GM19324 (cell line): Measurements from ENCODE around the gene FAM83C.
"Not testable (repeated sequence)": the region's sequence is repeated elsewhere in the genome, so short reads cannot be mapped to it uniquely, and the experiment has no call there.

ENCODE experiments used
- ATAC-seq: cut with Tn5 transposase; IDR thresholded peaks from one replicate; pipeline ENCODE4 v1.9.1; 2021; ENCODE audit warnings: mild to moderate bottlenecking, moderate library complexity; ENCODE audit not compliant: unreplicated experiment, low FRiP score

Gene FAM83C

GRCh38 chr20:35319192-35319870 is 27.1 kb upstream of the FAM83C start:
- no peak for ATAC-seq

- no peak for ATAC-seq
Observed at GRCh38 chr20:35318502-35319157, 26.4 kb upstream of the FAM83C start.

GRCh38 chr20:35317416-35318210 is 25.4 kb upstream of the FAM83C start:
- ATAC-seq, result no peak

- no peak for ATAC-seq
Observed at GRCh38 chr20:35316086-35316485, 23.9 kb upstream of the FAM83C start.

GRCh38 chr20:35315632-35316020 is 23.4 kb upstream of the FAM83C start:
- ATAC-seq, result not testable (repeated sequence)

GRCh38 chr20:35314816-35315631 is 22.8 kb upstream of the FAM83C start:
- ATAC-seq, result no peak

- no peak for ATAC-seq
Observed at GRCh38 chr20:35312318-35312717, 20.1 kb upstream of the FAM83C start.

- no peak for ATAC-seq
Observed at GRCh38 chr20:35311822-35312221, 19.6 kb upstream of the FAM83C start.

GRCh38 chr20:35311409-35311808 is 19.2 kb upstream of the FAM83C start:
- no peak for ATAC-seq

GRCh38 chr20:35307666-35308653 is 15.7 kb upstream of the FAM83C start:
- no peak for ATAC-seq

- no peak for ATAC-seq
Observed at GRCh38 chr20:35306931-35307517, 14.8 kb upstream of the FAM83C start.

- no peak for ATAC-seq
Observed at GRCh38 chr20:35305682-35306556, 13.7 kb upstream of the FAM83C start.

GRCh38 chr20:35304956-35305355 is 12.7 kb upstream of the FAM83C start:
- no peak for ATAC-seq

GRCh38 chr20:35303735-35304491 is 11.7 kb upstream of the FAM83C start:
- no peak for ATAC-seq

GRCh38 chr20:35303382-35303734 is 11.1 kb upstream of the FAM83C start:
- ATAC-seq, result no peak

GRCh38 chr20:35302421-35303335 is 10.5 kb upstream of the FAM83C start:
- ATAC-seq, result no peak

GRCh38 chr20:35301426-35301825 is 9.2 kb upstream of the FAM83C start:
- ATAC-seq, result no peak
